WTC11 (cell line): Measurements from ENCODE around the gene GSS. TPM values are rescaled to one million over a fixed set of nuclear protein-coding genes. Genes with fewer than 3 reads are reported as not detected.
A peak's percentile ranks its signal among the peaks of the same experiment; 100 is the strongest.

Experiments
- ATAC-seq: fragments of 200-7000 bp; cut with Tn5 transposase; 2 replicates; pipeline ENCODE4 v1.10.0; 2021; ENCODE audit warnings: mild to moderate bottlenecking, moderate library complexity
- CTCF ChIA-PET: fragments of 300-600 bp; sonication (Branson Sonifier 250); formaldehyde crosslinking; loops from one replicate; lab custom pipeline; 2021; ENCODE audit warnings: antibody characterized with exemption; lab: Charles Lee
- POLR2A ChIA-PET: fragments of 350-600 bp; sonication (Branson Sonifier 250); formaldehyde crosslinking; loops from one replicate; lab custom pipeline; 2021; ENCODE audit warnings: antibody characterized with exemption; lab: Charles Lee
- DNase-seq: peaks from one replicate; pipeline ENCODE4 v3.0.0; 2021; ENCODE audit warnings: low spot score
- H3K27ac Mint-ChIP-seq: 2 replicates; pipeline ENCODE4 v1.8.0; 2021; ENCODE audit warnings: mixed read lengths
- H3K27me3 Mint-ChIP-seq: 2 replicates; pipeline ENCODE4 v1.8.0; 2021; ENCODE audit warnings: low read depth, mild to moderate bottlenecking, moderate library complexity, mixed read lengths
- H3K36me3 Mint-ChIP-seq: 2 replicates; pipeline ENCODE4 v1.8.0; 2021; ENCODE audit warnings: mixed read lengths
- H3K4me1 Mint-ChIP-seq: 2 replicates; pipeline ENCODE4 v1.8.0; 2022; ENCODE audit warnings: mixed read lengths
- H3K4me3 Mint-ChIP-seq: 2 replicates; pipeline ENCODE4 v1.8.0; 2021; ENCODE audit warnings: mild to moderate bottlenecking, moderate library complexity, mixed read lengths
- H3K9me3 Mint-ChIP-seq: 2 replicates; pipeline ENCODE4 v1.8.0; 2021; ENCODE audit warnings: mixed read lengths
- CREB1 ChIP-seq: sonication (generic); formaldehyde crosslinking; IDR thresholded peaks from 2 replicates; pipeline ENCODE4 v1.8.0; 2023; ENCODE audit warnings: mild to moderate bottlenecking, missing genetic modification reagents
- EMX1 ChIP-seq: fragments of 250-450 bp; sonication (Bioruptor Pico); IDR thresholded peaks from 2 replicates; pipeline ENCODE4 v1.8.0; 2021; ENCODE audit warnings: mild to moderate bottlenecking
- FOXP1 ChIP-seq: sonication (generic); formaldehyde crosslinking; IDR thresholded peaks from 2 replicates; pipeline ENCODE4 v1.8.0; 2022; ENCODE audit warnings: missing genetic modification reagents, mild to moderate bottlenecking, moderate library complexity, borderline replicate concordance
- GABPB1 ChIP-seq: sonication (generic); formaldehyde crosslinking; IDR thresholded peaks from 2 replicates; pipeline ENCODE4 v1.8.1; 2023; ENCODE audit warnings: mild to moderate bottlenecking, missing genetic modification reagents
- MXD4 ChIP-seq: fragments of 250-450 bp; sonication (Bioruptor Pico); IDR thresholded peaks from 2 replicates; pipeline ENCODE4 v1.8.0; 2021; ENCODE audit warnings: mild to moderate bottlenecking, moderate library complexity, borderline replicate concordance
- NFATC4 ChIP-seq: fragments of 250-450 bp; sonication (Bioruptor Pico); IDR thresholded peaks from 2 replicates; pipeline ENCODE4 v1.9.0; 2021; ENCODE audit warnings: mild to moderate bottlenecking
- NFE2L1 ChIP-seq: sonication (generic); formaldehyde crosslinking; IDR thresholded peaks from 2 replicates; pipeline ENCODE4 v1.8.1; 2023; ENCODE audit warnings: missing genetic modification reagents
- NFYB ChIP-seq: sonication (generic); formaldehyde crosslinking; conservative IDR thresholded peaks from 2 replicates; pipeline ENCODE4 v1.8.0; 2022; ENCODE audit warnings: low read depth, missing genetic modification reagents
- PRRX2 ChIP-seq: fragments of 250-450 bp; sonication (Bioruptor Pico); IDR thresholded peaks from 2 replicates; pipeline ENCODE4 v1.8.0; 2021; ENCODE audit warnings: mild to moderate bottlenecking
- SMAD3 ChIP-seq: sonication (generic); formaldehyde crosslinking; IDR thresholded peaks from 2 replicates; pipeline ENCODE4 v1.8.0; 2022; ENCODE audit warnings: missing genetic modification reagents, mild to moderate bottlenecking, borderline replicate concordance
- SOX15 ChIP-seq: fragments of 250-450 bp; sonication (Bioruptor Pico); IDR thresholded peaks from 2 replicates; pipeline ENCODE4 v1.9.0; 2021; ENCODE audit warnings: mild to moderate bottlenecking
- ZNF232 ChIP-seq: sonication (generic); formaldehyde crosslinking; IDR thresholded peaks from 2 replicates; pipeline ENCODE4 v1.8.0; 2022; ENCODE audit warnings: mild to moderate bottlenecking, missing genetic modification reagents
- ZNF263 ChIP-seq: sonication (generic); formaldehyde crosslinking; IDR thresholded peaks from 2 replicates; pipeline ENCODE4 v1.8.1; 2022; ENCODE audit warnings: low read depth, mild to moderate bottlenecking, moderate library complexity, missing genetic modification reagents
- ZNF317 ChIP-seq: sonication (generic); formaldehyde crosslinking; IDR thresholded peaks from 2 replicates; pipeline ENCODE4 v1.8.1; 2023; ENCODE audit warnings: low read depth, mild to moderate bottlenecking, moderate library complexity, missing genetic modification reagents, borderline replicate concordance
- ZNF416 ChIP-seq: fragments of 250-450 bp; sonication (Bioruptor Pico); IDR thresholded peaks from 2 replicates; pipeline ENCODE4 v1.9.0; 2021; ENCODE audit warnings: mild to moderate bottlenecking, inconsistent platforms
- ZNF423 ChIP-seq: fragments of 250-450 bp; sonication (Bioruptor Pico); IDR thresholded peaks from 2 replicates; pipeline ENCODE4 v2.1.2; 2022; ENCODE audit warnings: mild to moderate bottlenecking, moderate library complexity
- ZSCAN18 ChIP-seq: fragments of 250-450 bp; sonication (Bioruptor Pico); IDR thresholded peaks from 2 replicates; pipeline ENCODE4 v2.1.2; 2022; ENCODE audit warnings: mild to moderate bottlenecking, moderate library complexity
- total RNA-seq: library from RNA; stranded (reverse); gene quantifications from 3 replicates; pipeline ENCODE4 v1.2.3, GENCODE V29; 2021
- TF ChIP-seq, protein P1 (sequence below): fragments of 250-450 bp; sonication (Bioruptor Pico); IDR thresholded peaks from 2 replicates; pipeline ENCODE4 v1.9.0; 2021; ENCODE audit warnings: mild to moderate bottlenecking
- TF ChIP-seq, protein P2 (sequence below): sonication (generic); formaldehyde crosslinking; IDR thresholded peaks from 2 replicates; pipeline ENCODE4 v1.8.1; 2022; ENCODE audit warnings: missing genetic modification reagents, borderline replicate concordance
- TF ChIP-seq, protein P3 (sequence below): sonication (generic); formaldehyde crosslinking; IDR thresholded peaks from 2 replicates; pipeline ENCODE4 v1.8.0; 2022; ENCODE audit warnings: mild to moderate bottlenecking, missing genetic modification reagents
- TF ChIP-seq, protein P4 (sequence below): sonication (generic); formaldehyde crosslinking; conservative IDR thresholded peaks from 2 replicates; pipeline ENCODE4 v1.8.1; 2022; ENCODE audit warnings: mild to moderate bottlenecking, missing genetic modification reagents
- TF ChIP-seq, protein P5 (sequence below): sonication (generic); formaldehyde crosslinking; IDR thresholded peaks from 2 replicates; pipeline ENCODE4 v1.8.1; 2023; ENCODE audit warnings: mild to moderate bottlenecking, missing genetic modification reagents, borderline replicate concordance

GSS gene
- total RNA-seq, 1 experiment from 2014 or later, result 47.3 TPM

GRCh38 chr20:34983089-34983820 is 27.6 kb upstream of the GSS start:
- Mint-ChIP-seq H3K4me1 (peaks cover 48% of the 10 kb centered on the region), H3K4me3 (peak overlapping the region; percentile 4; the same call in 1 of the 2 replicates), H3K9me3 (no peaks in the 10 kb centered on the region), H3K27me3 (peaks cover 53% of the 10 kb centered on the region), H3K27ac (no peak overlapping the region), H3K36me3 (no peaks in the 10 kb centered on the region)
- ChIA-PET POLR2A (interaction anchor here (1.0 kb wide), 1 partner anchor 27 kb away, joined by 3 read pairs; the partner anchor contains the start of gene MYH7B), CTCF (interaction anchor here (0.8 to 4.5 kb wide), 8 partner anchors 15 to 301 kb away, joined by 3 to 22 read pairs (median 6); partner anchors contain the start of genes EIF6, GSS and MYH7B)
- ATAC-seq (no peak), DNase-seq (no peak)
- TF ChIP-seq, protein P1, sequence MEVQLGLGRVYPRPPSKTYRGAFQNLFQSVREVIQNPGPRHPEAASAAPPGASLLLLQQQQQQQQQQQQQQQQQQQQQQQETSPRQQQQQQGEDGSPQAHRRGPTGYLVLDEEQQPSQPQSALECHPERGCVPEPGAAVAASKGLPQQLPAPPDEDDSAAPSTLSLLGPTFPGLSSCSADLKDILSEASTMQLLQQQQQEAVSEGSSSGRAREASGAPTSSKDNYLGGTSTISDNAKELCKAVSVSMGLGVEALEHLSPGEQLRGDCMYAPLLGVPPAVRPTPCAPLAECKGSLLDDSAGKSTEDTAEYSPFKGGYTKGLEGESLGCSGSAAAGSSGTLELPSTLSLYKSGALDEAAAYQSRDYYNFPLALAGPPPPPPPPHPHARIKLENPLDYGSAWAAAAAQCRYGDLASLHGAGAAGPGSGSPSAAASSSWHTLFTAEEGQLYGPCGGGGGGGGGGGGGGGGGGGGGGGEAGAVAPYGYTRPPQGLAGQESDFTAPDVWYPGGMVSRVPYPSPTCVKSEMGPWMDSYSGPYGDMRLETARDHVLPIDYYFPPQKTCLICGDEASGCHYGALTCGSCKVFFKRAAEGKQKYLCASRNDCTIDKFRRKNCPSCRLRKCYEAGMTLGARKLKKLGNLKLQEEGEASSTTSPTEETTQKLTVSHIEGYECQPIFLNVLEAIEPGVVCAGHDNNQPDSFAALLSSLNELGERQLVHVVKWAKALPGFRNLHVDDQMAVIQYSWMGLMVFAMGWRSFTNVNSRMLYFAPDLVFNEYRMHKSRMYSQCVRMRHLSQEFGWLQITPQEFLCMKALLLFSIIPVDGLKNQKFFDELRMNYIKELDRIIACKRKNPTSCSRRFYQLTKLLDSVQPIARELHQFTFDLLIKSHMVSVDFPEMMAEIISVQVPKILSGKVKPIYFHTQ (CRISPR knock-in tag), result no peak
- TF ChIP-seq, protein P2, sequence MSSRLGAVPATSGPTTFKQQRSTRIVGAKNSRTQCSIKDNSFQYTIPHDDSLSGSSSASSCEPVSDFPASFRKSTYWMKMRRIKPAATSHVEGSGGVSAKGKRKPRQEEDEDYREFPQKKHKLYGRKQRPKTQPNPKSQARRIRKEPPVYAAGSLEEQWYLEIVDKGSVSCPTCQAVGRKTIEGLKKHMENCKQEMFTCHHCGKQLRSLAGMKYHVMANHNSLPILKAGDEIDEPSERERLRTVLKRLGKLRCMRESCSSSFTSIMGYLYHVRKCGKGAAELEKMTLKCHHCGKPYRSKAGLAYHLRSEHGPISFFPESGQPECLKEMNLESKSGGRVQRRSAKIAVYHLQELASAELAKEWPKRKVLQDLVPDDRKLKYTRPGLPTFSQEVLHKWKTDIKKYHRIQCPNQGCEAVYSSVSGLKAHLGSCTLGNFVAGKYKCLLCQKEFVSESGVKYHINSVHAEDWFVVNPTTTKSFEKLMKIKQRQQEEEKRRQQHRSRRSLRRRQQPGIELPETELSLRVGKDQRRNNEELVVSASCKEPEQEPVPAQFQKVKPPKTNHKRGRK (CRISPR knock-in tag), result 0 out of 2 replicates have a peak, but pooled peaks have one; percentile 73

DNA sequence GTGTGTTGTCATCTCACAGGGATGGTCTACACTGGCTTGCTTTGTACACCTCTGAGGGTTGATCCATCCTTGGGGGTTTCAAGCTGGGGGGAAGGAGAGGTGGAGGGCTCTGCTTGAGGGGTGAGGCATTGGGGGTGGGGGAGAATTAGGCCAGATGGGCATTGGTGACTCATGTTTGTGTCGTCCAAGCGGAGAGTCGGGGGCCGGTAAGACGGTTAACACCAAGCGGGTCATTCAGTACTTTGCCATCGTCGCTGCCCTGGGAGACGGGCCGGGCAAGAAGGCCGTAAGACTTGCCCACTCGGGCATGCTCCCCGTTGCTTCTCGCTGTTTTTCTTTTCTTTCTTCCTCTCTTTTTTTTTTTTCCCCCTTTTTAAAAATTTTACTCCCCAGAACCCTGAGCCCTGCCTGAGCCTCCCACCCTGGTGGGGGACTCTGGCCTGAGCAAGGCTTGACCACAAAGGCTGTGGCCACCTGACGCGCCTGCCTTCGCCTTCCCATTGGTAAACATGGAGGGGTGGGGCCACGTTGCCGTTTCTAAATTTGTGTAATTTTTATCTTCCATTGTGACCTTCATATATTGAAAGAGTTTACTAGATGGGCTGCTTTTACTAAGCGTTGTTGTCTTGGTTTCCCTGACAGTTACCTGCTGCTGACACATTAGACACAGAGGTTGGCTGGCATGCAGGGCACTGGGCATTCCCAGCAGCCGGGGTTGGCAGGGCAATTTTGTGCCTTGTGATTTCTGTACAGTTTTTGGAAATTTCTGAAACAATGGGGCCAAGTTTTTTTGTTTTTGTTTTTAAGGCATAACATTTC is 26.9 kb upstream of the GSS start:
- peaks cover 53% of the 10 kb centered on the region for H3K27me3 Mint-ChIP-seq
- no peak overlapping the region for H3K4me3 Mint-ChIP-seq
- ChIA-PET CTCF (interaction anchor here (1.1 to 4.5 kb wide), 3 partner anchors 16 to 102 kb away, joined by 3 to 22 read pairs (median 7); no protein-coding TSS in a partner anchor), POLR2A (no interaction called here)
- TF ChIP-seq, protein P3, sequence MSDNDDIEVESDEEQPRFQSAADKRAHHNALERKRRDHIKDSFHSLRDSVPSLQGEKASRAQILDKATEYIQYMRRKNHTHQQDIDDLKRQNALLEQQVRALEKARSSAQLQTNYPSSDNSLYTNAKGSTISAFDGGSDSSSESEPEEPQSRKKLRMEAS, result no peak
- TF ChIP-seq FOXP1 (no peak), NFE2L1 (CRISPR knock-in tag) (no peak), MXD4 (no peak), NFATC4 (no peak), PRRX2 (CRISPR knock-in tag) (no peak), SMAD3 (no peak), EMX1 (no peak), ZNF232 (no peak), NFYB (CRISPR knock-in tag) (no peak), ZNF317 (no peak), ZSCAN18 (CRISPR knock-in tag) (no peak), ZNF423 (no peak), GABPB1 (CRISPR knock-in tag) (no peak), ZNF263 (CRISPR knock-in tag) (no peak), CREB1 (CRISPR knock-in tag) (no peak), SOX15 (CRISPR knock-in tag) (no peak), ZNF416 (CRISPR knock-in tag) (no peak)
- TF ChIP-seq, protein P4, sequence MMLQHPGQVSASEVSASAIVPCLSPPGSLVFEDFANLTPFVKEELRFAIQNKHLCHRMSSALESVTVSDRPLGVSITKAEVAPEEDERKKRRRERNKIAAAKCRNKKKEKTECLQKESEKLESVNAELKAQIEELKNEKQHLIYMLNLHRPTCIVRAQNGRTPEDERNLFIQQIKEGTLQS (CRISPR knock-in tag), result no peak
- TF ChIP-seq, protein P5, sequence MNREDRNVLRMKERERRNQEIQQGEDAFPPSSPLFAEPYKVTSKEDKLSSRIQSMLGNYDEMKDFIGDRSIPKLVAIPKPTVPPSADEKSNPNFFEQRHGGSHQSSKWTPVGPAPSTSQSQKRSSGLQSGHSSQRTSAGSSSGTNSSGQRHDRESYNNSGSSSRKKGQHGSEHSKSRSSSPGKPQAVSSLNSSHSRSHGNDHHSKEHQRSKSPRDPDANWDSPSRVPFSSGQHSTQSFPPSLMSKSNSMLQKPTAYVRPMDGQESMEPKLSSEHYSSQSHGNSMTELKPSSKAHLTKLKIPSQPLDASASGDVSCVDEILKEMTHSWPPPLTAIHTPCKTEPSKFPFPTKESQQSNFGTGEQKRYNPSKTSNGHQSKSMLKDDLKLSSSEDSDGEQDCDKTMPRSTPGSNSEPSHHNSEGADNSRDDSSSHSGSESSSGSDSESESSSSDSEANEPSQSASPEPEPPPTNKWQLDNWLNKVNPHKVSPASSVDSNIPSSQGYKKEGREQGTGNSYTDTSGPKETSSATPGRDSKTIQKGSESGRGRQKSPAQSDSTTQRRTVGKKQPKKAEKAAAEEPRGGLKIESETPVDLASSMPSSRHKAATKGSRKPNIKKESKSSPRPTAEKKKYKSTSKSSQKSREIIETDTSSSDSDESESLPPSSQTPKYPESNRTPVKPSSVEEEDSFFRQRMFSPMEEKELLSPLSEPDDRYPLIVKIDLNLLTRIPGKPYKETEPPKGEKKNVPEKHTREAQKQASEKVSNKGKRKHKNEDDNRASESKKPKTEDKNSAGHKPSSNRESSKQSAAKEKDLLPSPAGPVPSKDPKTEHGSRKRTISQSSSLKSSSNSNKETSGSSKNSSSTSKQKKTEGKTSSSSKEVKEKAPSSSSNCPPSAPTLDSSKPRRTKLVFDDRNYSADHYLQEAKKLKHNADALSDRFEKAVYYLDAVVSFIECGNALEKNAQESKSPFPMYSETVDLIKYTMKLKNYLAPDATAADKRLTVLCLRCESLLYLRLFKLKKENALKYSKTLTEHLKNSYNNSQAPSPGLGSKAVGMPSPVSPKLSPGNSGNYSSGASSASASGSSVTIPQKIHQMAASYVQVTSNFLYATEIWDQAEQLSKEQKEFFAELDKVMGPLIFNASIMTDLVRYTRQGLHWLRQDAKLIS (CRISPR knock-in tag), result no peak
- H3K9me3 Mint-ChIP-seq, result no peaks in the 10 kb centered on the region
- ATAC-seq (no peak), DNase-seq (no peak)
- peaks cover 51% of the 10 kb centered on the region for H3K4me1 Mint-ChIP-seq
- H3K36me3 Mint-ChIP-seq, result no peaks in the 10 kb centered on the region
- no peak overlapping the region for H3K27ac Mint-ChIP-seq
